ENCODE data around the gene SERPINA12. TPM values are rescaled to one million over a fixed set of nuclear protein-coding genes. Genes with fewer than 3 reads are reported as not detected.

SERPINA12 gene
- total RNA-seq, 1 donor from 2014 or later, result not detected

DNA sequence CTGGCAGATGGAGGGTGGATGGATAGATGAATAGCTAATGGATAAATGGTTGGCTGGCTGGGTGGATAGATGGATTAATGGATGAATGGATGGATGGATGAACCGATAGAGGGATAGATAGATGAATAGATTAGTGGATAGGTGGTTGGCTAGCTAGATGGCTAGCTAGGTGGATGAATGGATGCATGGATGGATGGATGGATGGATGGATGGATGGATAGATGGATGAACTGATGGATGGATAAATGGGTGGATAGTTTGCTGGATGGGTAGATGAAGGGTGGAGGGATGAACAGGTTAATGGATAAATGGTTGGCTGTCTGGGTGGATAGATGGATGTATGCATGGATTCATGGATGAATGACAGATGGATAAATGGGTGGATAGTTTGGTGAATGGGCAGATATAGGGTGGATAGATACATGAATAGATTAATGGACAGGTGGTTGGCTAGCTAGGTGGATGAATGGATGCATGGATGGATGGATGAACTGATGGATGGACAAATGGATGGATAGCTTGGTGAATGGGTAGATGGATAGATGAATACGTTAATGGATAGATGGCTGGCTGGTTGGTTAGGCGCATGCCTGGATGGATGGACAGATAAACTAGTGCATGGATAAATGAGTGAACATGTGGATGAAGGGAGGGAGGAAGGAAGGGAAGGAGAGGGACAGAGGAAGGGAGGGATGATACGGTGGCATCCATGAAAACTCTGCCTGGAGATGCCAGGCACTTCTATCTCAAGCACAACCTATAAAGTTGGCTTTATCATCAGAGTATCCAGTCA is 41.3 kb downstream of the SERPINA12 start:
- H3K4me1 Mint-ChIP-seq, result no peaks in the 10 kb centered on the region
- no peak for DNase-seq (ENCODE audit: low spot score in 2 of 2, unreplicated experiment in 2 of 2)
- no peak overlapping the region for H3K27ac Mint-ChIP-seq
- no peaks in the 10 kb centered on the region for H3K36me3 Mint-ChIP-seq
- H3K27me3 Mint-ChIP-seq (ENCODE audit: low read depth), result peaks cover 25% of the 10 kb centered on the region
- H3K4me3 Mint-ChIP-seq, result no peak overlapping the region
- TF ChIP-seq, protein P1, sequence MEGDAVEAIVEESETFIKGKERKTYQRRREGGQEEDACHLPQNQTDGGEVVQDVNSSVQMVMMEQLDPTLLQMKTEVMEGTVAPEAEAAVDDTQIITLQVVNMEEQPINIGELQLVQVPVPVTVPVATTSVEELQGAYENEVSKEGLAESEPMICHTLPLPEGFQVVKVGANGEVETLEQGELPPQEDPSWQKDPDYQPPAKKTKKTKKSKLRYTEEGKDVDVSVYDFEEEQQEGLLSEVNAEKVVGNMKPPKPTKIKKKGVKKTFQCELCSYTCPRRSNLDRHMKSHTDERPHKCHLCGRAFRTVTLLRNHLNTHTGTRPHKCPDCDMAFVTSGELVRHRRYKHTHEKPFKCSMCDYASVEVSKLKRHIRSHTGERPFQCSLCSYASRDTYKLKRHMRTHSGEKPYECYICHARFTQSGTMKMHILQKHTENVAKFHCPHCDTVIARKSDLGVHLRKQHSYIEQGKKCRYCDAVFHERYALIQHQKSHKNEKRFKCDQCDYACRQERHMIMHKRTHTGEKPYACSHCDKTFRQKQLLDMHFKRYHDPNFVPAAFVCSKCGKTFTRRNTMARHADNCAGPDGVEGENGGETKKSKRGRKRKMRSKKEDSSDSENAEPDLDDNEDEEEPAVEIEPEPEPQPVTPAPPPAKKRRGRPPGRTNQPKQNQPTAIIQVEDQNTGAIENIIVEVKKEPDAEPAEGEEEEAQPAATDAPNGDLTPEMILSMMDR (IDR thresholded peaks at IDR 0.05; ENCODE audit: unreplicated experiment), result no peak
- peaks cover 12% of the 10 kb centered on the region for H3K9me3 Mint-ChIP-seq

DNA sequence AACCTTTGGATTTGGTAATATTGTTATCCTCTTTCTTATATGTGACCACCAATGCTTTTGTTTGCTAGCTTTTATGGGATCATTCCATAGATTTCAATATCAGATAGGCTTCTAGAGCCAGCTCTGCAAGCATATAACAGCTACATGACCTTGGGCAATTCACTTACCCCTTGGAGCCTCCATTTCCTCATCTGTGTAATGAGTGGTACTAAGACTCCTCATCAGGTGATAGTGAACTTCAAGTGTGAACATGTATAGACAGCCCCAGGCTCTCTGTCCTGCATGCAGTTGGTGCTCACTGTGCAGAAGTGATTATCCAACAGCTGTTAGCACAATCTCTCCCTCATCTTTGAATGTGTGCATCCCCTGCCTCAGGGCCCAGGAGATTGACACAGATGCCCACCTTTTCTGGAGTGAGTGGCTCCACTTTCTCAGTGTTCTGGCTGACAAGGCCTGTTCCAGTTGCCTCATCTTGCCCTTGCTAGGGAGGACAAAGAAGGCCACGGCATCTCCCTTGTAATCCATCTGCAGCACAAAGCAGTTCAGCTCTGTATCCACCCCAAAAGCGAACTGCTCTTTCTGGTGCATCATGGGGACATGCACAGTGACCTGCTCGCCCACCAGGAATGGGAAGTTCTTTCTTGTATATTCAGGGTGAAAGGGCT is 42.4 kb downstream of the SERPINA12 start:
- H3K27me3 Mint-ChIP-seq (ENCODE audit: low read depth), result peaks cover 18% of the 10 kb centered on the region
- H3K4me3 Mint-ChIP-seq, result no peak overlapping the region

DNA sequence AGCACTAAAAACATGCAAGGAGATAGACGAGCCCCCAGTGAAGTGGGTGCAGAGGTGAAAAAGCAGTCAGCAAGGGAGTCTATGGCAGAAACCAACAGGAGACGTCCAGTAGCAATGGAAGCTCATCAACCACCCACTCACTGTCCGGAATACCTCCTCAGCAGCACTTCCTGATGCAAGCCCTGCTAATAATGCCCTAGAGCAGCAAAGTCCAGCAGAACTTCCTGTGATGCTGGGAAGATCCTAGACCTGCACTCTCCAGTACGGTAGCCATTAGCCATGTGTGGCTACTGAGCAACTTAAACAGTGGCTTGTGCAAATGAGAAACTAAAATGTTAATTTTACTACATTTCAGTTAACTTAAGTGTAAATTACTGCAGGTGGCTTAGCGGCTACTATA is 44.2 kb downstream of the SERPINA12 start:
- Mint-ChIP-seq H3K4me1 (no peaks in the 10 kb centered on the region), H3K27me3 (ENCODE audit: low read depth) (peaks cover 10% of the 10 kb centered on the region), H3K36me3 (no peaks in the 10 kb centered on the region), H3K4me3 (no peak overlapping the region), H3K9me3 (peaks cover 12% of the 10 kb centered on the region), H3K27ac (no peak overlapping the region)
- no peak for DNase-seq (ENCODE audit: low spot score in 2 of 2, unreplicated experiment in 2 of 2)
- TF ChIP-seq, protein P1 (IDR thresholded peaks at IDR 0.05; ENCODE audit: unreplicated experiment), result no peak

More for the DNA sequence above, 42.4 kb downstream of the SERPINA12 start:
- Mint-ChIP-seq H3K27ac (no peak overlapping the region), H3K9me3 (peaks cover 12% of the 10 kb centered on the region), H3K36me3 (no peaks in the 10 kb centered on the region), H3K4me1 (no peaks in the 10 kb centered on the region)
- TF ChIP-seq, protein P1 (IDR thresholded peaks at IDR 0.05; ENCODE audit: unreplicated experiment), result no peak
- DNase-seq (ENCODE audit: low spot score in 2 of 2, unreplicated experiment in 2 of 2), result no peak

DNA sequence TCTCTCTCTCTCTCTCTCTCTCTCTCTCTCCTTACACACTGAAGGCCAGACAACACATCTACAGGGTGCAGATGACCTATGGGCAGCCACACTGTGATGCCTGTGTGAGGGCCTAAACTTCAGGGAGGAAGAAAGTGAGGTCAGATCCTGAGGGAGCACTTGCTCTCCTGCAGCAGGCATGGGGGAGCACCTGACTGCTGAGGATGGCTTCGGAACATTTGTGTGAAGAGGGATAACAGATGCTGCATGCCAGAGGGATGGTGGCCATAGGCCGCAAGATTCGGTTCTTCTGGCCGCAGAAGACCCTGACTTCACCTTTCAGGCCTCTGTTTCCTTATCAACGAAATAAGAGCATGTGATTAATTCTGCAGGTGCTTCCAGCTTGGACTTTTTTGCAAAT is 45.0 kb downstream of the SERPINA12 start:
- Mint-ChIP-seq H3K27ac (no peak overlapping the region), H3K4me3 (no peak overlapping the region), H3K36me3 (no peaks in the 10 kb centered on the region), H3K27me3 (ENCODE audit: low read depth) (peaks cover 6% of the 10 kb centered on the region), H3K4me1 (no peaks in the 10 kb centered on the region), H3K9me3 (peaks cover 12% of the 10 kb centered on the region)
- no peak for DNase-seq (ENCODE audit: low spot score in 2 of 2, unreplicated experiment in 2 of 2)
- TF ChIP-seq, protein P1 (IDR thresholded peaks at IDR 0.05; ENCODE audit: unreplicated experiment), result no peak

DNA sequence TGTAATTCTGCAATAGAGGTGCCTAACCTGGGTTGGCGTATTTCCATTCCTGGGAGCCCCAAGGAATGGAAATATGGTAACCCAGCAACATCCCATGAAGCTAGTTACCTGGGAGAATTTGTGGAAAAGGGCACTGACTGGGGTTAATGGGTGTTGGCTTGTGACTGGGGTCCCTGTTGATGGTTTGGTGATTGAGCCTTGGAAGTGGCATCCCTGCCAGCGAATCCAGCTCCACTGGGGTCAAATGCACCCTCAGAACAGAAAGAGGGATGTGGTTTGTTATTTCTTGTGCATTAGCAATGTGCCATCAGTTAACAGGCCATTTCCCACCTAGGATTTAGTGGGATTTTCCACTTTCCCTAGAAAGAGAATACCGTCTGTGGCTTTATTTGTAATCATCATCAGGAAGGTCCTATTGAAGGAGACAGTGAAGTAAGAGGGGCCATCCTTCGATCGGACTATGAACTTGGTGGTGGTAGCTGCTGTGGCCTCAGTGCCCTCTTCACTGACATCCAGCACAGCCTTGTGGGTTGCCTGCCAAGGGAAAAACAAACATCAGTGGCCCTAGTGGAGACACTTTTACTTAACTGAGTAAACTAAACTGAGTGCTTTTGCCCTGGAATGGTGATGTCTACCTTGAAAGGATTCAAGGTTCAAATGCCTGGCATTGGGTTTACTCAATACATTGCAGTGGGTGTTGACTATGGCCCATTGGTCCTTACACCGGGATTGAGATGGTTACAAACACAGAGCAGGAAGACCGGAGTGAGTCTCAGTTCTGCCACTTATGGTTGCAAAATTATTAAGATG is 46.3 kb downstream of the SERPINA12 start:
- Mint-ChIP-seq H3K36me3 (no peaks in the 10 kb centered on the region), H3K4me3 (no peak overlapping the region), H3K27me3 (ENCODE audit: low read depth) (peaks cover 5% of the 10 kb centered on the region), H3K27ac (no peak overlapping the region), H3K4me1 (no peaks in the 10 kb centered on the region), H3K9me3 (peaks cover 16% of the 10 kb centered on the region)
- no peak for DNase-seq (ENCODE audit: low spot score in 2 of 2, unreplicated experiment in 2 of 2)
- TF ChIP-seq, protein P1 (IDR thresholded peaks at IDR 0.05; ENCODE audit: unreplicated experiment), result no peak
